ENCODE results near the gene PCDH19.

DNA sequence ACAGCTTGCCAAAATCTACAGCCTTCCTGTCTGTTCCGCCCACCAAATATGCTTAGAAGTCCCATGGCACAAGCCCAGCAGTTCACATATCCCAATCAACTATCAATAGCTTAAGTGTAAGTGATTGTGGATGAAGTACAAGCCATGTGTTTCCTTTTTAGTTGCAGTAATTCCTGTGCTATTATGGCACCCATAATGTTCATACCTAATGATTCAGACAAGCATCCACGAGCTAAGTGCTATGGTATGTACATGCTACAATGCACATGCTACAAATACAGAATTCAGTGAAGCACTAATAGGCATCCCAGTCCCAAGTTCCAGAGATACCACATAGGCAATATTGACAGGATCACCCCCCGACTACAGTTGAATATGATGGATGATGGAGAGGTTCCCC lies 94.5 kb downstream of the PCDH19 start:
- TF ChIP-seq POLR2AphosphoS5 (IDR thresholded peaks at IDR 0.05; ENCODE audit: low read depth) (no peak), EZH2 (IDR thresholded peaks at IDR 0.05; ENCODE audit: low read depth, unreplicated experiment) (no peak), EZH2phosphoT487 (IDR thresholded peaks at IDR 0.05; ENCODE audit: unreplicated experiment) (no peak), JUNB (IDR thresholded peaks at IDR 0.05; ENCODE audit: unreplicated experiment) (no peak), STAT1 (IDR thresholded peaks at IDR 0.05; ENCODE audit: unreplicated experiment) (no peak)
- TF ChIP-seq, protein P1, sequence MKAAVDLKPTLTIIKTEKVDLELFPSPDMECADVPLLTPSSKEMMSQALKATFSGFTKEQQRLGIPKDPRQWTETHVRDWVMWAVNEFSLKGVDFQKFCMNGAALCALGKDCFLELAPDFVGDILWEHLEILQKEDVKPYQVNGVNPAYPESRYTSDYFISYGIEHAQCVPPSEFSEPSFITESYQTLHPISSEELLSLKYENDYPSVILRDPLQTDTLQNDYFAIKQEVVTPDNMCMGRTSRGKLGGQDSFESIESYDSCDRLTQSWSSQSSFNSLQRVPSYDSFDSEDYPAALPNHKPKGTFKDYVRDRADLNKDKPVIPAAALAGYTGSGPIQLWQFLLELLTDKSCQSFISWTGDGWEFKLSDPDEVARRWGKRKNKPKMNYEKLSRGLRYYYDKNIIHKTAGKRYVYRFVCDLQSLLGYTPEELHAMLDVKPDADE (IDR thresholded peaks at IDR 0.05): no peak
- TF ChIP-seq, protein P2, sequence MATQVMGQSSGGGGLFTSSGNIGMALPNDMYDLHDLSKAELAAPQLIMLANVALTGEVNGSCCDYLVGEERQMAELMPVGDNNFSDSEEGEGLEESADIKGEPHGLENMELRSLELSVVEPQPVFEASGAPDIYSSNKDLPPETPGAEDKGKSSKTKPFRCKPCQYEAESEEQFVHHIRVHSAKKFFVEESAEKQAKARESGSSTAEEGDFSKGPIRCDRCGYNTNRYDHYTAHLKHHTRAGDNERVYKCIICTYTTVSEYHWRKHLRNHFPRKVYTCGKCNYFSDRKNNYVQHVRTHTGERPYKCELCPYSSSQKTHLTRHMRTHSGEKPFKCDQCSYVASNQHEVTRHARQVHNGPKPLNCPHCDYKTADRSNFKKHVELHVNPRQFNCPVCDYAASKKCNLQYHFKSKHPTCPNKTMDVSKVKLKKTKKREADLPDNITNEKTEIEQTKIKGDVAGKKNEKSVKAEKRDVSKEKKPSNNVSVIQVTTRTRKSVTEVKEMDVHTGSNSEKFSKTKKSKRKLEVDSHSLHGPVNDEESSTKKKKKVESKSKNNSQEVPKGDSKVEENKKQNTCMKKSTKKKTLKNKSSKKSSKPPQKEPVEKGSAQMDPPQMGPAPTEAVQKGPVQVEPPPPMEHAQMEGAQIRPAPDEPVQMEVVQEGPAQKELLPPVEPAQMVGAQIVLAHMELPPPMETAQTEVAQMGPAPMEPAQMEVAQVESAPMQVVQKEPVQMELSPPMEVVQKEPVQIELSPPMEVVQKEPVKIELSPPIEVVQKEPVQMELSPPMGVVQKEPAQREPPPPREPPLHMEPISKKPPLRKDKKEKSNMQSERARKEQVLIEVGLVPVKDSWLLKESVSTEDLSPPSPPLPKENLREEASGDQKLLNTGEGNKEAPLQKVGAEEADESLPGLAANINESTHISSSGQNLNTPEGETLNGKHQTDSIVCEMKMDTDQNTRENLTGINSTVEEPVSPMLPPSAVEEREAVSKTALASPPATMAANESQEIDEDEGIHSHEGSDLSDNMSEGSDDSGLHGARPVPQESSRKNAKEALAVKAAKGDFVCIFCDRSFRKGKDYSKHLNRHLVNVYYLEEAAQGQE (IDR thresholded peaks at IDR 0.05; ENCODE audit: unreplicated experiment): no peak
- TF ChIP-seq, protein P3, sequence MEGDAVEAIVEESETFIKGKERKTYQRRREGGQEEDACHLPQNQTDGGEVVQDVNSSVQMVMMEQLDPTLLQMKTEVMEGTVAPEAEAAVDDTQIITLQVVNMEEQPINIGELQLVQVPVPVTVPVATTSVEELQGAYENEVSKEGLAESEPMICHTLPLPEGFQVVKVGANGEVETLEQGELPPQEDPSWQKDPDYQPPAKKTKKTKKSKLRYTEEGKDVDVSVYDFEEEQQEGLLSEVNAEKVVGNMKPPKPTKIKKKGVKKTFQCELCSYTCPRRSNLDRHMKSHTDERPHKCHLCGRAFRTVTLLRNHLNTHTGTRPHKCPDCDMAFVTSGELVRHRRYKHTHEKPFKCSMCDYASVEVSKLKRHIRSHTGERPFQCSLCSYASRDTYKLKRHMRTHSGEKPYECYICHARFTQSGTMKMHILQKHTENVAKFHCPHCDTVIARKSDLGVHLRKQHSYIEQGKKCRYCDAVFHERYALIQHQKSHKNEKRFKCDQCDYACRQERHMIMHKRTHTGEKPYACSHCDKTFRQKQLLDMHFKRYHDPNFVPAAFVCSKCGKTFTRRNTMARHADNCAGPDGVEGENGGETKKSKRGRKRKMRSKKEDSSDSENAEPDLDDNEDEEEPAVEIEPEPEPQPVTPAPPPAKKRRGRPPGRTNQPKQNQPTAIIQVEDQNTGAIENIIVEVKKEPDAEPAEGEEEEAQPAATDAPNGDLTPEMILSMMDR (conservative IDR thresholded peaks at IDR 0.05; ENCODE audit: low read depth in 2 of 2): no peak
- TF ChIP-seq, protein P4, sequence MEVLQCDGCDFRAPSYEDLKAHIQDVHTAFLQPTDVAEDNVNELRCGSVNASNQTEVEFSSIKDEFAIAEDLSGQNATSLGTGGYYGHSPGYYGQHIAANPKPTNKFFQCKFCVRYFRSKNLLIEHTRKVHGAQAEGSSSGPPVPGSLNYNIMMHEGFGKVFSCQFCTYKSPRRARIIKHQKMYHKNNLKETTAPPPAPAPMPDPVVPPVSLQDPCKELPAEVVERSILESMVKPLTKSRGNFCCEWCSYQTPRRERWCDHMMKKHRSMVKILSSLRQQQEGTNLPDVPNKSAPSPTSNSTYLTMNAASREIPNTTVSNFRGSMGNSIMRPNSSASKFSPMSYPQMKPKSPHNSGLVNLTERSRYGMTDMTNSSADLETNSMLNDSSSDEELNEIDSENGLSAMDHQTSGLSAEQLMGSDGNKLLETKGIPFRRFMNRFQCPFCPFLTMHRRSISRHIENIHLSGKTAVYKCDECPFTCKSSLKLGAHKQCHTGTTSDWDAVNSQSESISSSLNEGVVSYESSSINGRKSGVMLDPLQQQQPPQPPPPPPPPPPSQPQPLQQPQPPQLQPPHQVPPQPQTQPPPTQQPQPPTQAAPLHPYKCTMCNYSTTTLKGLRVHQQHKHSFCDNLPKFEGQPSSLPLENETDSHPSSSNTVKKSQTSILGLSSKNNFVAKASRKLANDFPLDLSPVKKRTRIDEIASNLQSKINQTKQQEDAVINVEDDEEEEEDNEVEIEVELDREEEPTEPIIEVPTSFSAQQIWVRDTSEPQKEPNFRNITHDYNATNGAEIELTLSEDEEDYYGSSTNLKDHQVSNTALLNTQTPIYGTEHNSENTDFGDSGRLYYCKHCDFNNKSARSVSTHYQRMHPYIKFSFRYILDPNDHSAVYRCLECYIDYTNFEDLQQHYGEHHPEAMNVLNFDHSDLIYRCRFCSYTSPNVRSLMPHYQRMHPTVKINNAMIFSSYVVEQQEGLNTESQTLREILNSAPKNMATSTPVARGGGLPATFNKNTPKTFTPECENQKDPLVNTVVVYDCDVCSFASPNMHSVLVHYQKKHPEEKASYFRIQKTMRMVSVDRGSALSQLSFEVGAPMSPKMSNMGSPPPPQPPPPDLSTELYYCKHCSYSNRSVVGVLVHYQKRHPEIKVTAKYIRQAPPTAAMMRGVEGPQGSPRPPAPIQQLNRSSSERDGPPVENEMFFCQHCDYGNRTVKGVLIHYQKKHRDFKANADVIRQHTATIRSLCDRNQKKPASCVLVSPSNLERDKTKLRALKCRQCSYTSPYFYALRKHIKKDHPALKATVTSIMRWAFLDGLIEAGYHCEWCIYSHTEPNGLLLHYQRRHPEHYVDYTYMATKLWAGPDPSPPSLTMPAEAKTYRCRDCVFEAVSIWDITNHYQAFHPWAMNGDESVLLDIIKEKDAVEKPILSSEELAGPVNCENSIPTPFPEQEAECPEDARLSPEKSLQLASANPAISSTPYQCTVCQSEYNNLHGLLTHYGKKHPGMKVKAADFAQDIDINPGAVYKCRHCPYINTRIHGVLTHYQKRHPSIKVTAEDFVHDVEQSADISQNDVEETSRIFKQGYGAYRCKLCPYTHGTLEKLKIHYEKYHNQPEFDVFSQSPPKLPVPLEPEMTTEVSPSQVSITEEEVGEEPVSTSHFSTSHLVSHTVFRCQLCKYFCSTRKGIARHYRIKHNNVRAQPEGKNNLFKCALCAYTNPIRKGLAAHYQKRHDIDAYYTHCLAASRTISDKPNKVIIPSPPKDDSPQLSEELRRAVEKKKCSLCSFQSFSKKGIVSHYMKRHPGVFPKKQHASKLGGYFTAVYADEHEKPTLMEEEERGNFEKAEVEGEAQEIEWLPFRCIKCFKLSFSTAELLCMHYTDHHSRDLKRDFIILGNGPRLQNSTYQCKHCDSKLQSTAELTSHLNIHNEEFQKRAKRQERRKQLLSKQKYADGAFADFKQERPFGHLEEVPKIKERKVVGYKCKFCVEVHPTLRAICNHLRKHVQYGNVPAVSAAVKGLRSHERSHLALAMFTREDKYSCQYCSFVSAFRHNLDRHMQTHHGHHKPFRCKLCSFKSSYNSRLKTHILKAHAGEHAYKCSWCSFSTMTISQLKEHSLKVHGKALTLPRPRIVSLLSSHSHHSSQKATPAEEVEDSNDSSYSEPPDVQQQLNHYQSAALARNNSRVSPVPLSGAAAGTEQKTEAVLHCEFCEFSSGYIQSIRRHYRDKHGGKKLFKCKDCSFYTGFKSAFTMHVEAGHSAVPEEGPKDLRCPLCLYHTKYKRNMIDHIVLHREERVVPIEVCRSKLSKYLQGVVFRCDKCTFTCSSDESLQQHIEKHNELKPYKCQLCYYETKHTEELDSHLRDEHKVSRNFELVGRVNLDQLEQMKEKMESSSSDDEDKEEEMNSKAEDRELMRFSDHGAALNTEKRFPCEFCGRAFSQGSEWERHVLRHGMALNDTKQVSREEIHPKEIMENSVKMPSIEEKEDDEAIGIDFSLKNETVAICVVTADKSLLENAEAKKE (CRISPR knock-in tag; IDR thresholded peaks at IDR 0.05): no peak
